Measurements from ENCODE around the gene RNASE9.
A peak's percentile ranks its signal among the peaks of the same experiment; 100 is the strongest.
"Not testable (repeated sequence)": the region's sequence is repeated elsewhere in the genome, so short reads cannot be mapped to it uniquely, and the experiment has no call there.

The RNASE9 gene

GRCh38 chr14:20572382-20572990, 11.6 kb upstream of the RNASE9 start:
- not testable (repeated sequence) for DNase-seq

- DNase-seq = peak; percentile 57
Observed at GRCh38 chr14:20570720-20571119, 9.9 kb upstream of the RNASE9 start.

- not testable (repeated sequence) for DNase-seq
Observed at GRCh38 chr14:20569865-20570264, 9.0 kb upstream of the RNASE9 start.

- no peak for DNase-seq
Observed at GRCh38 chr14:20569066-20569465, 8.2 kb upstream of the RNASE9 start.

GRCh38 chr14:20568393-20568792, 7.5 kb upstream of the RNASE9 start:
- no peak for DNase-seq

- not testable (repeated sequence) for DNase-seq
Observed at GRCh38 chr14:20567199-20567598, 6.4 kb upstream of the RNASE9 start.

GRCh38 chr14:20564501-20564997, 3.7 kb upstream of the RNASE9 start:
- no peak for DNase-seq

GRCh38 chr14:20563971-20564370, 3.1 kb upstream of the RNASE9 start:
- DNase-seq = no peak

- no peak for DNase-seq
Observed at GRCh38 chr14:20559461-20559904, 1.4 kb downstream of the RNASE9 start.

- no peak for DNase-seq
Observed at GRCh38 chr14:20557212-20557542, 3.7 kb downstream of the RNASE9 start.

- DNase-seq = peak; percentile 46
Observed at GRCh38 chr14:20556500-20557211, 4.2 kb downstream of the RNASE9 start.

- DNase-seq = no peak
Observed at GRCh38 chr14:20555845-20556244, 5.0 kb downstream of the RNASE9 start.

- DNase-seq = no peak
Observed at GRCh38 chr14:20553024-20553423, 7.8 kb downstream of the RNASE9 start.

GRCh38 chr14:20551606-20552005, 9.2 kb downstream of the RNASE9 start:
- DNase-seq = no peak

- no peak for DNase-seq
Observed at GRCh38 chr14:20550926-20551325, 9.9 kb downstream of the RNASE9 start.

GRCh38 chr14:20548414-20549158, 12.3 kb downstream of the RNASE9 start:
- DNase-seq = no peak

GRCh38 chr14:20546877-20547276, 14.0 kb downstream of the RNASE9 start:
- no peak for DNase-seq

- no peak for DNase-seq
Observed at GRCh38 chr14:20539906-20540305, 20.9 kb downstream of the RNASE9 start.

- peak; percentile 75 for DNase-seq
Observed at GRCh38 chr14:20530771-20531571, 29.9 kb downstream of the RNASE9 start.

GRCh38 chr14:20529806-20530205, 31.0 kb downstream of the RNASE9 start:
- no peak for DNase-seq

- no peak for DNase-seq
Observed at GRCh38 chr14:20524027-20524426, 36.8 kb downstream of the RNASE9 start.

- DNase-seq = no peak
Observed at GRCh38 chr14:20522332-20522731, 38.5 kb downstream of the RNASE9 start.

GRCh38 chr14:20516921-20517320, 43.9 kb downstream of the RNASE9 start:
- DNase-seq = no peak
